CD4-positive, alpha-beta T cell treated with Interleukin-1 beta for 1 hour (primary cell): Measurements from ENCODE around the gene LIF.
A peak's percentile ranks its signal among the peaks of the same experiment; 100 is the strongest.

Experiments used
- DNase-seq, 2 donors: peaks; one replicate each; pipeline ENCODE4 v3.0.0-alpha.2; 2020 to 2022

Gene LIF

DNA sequence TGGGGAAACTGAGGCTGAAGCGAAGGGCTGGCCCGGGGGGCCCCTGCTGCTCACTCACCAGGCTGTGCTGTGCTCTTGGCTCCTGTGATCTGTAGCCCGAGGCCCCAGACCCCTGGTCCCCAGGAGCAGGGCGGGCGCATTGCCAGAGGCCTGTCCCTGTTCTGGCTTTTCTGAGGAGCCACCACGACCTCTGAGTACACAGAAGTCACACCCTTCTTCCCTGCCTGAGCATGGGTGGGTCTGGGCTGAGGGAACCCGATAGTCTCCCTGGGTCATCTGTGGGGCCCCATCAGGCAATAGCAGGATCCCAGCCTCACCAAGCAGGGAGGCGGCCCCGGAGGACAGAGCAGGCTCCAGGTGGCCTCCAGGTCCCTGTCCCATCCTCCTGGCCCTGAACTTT is 37.6 kb upstream of the LIF start:
- DNase-seq = no peak

DNA sequence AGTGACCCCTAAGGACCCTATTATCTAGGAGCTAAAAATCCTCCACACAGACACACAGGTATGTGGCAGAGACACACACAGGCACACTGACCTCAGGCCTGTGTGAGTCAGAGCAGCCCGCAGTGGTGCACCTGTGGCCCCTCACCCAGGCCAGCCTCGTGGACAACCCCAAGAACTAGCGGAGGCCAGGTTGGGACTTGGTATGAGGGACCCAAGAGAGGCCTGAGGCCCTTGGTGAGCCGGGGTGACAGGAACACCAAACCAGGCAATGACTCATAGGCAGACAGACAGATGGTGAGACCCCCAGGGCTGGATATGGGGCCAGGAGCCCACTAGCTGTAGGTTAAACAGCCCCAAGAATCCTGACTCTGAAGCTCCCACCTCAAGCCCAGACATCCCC is 36.8 kb upstream of the LIF start:
- no peak for DNase-seq

DNA sequence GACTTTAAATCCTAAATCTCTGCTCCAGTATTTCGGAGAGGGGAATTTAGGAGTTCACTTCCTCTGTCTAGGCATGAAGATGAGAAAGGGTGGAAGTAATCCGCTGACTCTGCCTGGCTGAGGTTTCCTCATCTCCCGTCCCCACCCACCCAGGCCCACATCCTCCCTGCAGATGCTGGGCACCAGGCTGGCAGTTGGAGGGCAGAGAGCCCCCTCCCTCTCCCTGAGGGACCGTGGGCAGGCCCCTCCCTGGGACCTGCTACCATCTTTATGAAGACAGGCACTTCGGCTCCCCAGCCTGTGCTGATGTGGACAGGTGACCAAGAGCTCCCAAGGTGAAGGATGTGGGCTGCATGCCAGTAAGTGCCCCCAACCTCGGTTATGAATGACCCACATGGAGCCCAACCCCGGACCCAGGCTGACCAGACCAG is 36.1 kb upstream of the LIF start:
- no peak for DNase-seq

DNA sequence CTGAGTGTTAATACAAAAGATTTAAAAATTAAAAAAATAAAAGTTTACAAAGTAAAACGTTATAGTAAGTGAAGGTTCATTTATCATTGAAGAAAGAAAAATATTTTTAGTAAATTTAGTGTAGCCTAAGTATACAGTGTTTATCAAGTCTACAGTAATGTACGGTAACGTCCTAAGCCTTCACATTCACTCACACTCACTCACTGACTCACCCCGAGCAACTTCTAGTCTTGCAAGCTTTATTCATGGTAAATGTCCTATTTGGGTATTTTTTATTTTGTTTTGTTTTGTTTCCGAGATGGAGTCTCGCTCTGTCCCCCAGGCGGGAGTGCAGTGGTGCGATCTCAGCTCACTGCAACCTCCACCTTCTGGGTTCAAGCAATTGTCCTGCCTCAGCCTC is 33.9 kb upstream of the LIF start:
- DNase-seq = no peak

DNA sequence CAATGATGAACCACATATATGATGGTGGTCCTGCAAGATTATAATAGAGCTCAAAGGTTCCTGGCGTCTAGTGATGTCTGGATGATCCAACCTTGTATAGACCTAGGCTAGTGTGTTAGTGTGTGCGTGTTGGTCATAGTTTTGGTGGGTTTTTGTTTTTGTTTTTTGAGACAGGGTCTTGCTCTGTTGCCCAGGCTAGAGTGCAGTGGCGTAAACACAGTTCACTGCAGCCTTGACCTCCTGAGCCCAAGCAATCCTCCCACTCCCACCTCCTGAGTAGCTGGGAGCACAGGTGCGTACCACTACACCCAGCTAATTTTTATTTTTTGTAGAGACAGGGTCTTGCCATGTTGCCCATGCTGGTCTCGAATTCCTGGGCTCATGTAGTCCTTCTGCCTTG is 33.4 kb upstream of the LIF start:
- no peak for DNase-seq

DNA sequence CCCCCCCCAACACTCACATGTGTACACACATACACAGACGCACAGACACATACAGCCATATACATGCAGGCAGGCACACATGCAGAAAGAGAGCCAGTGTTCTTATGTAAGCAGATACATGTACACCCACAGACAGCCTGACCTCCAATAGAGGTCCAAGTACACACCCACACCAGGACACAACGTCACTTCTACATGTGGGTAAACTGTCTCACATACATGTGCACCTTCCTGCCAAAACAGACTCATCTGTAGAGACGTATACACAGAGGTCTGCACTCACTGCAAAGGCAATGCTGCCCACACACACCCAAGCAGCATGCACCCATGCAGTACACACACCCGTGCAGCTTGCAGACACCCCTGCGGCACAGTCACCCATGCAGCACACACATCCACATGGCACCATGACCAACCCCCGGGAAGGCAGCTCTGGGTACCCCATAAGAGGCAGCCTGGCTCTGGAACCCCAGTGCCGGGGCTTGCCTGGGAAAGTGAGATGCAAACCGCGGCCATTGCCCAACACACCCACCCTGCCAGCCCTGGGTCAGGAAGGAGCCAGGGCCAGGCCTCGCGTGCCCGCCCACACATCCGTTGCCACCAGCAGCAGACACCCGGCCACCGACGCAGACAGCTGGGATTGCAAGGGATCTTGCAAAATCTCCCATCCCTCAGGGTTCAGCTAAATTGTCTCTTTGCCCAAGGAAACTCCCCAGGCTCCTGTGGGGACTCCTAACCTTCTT is 32.7 kb upstream of the LIF start:
- DNase-seq = peak in 1 of 2 donors; percentile 60

DNA sequence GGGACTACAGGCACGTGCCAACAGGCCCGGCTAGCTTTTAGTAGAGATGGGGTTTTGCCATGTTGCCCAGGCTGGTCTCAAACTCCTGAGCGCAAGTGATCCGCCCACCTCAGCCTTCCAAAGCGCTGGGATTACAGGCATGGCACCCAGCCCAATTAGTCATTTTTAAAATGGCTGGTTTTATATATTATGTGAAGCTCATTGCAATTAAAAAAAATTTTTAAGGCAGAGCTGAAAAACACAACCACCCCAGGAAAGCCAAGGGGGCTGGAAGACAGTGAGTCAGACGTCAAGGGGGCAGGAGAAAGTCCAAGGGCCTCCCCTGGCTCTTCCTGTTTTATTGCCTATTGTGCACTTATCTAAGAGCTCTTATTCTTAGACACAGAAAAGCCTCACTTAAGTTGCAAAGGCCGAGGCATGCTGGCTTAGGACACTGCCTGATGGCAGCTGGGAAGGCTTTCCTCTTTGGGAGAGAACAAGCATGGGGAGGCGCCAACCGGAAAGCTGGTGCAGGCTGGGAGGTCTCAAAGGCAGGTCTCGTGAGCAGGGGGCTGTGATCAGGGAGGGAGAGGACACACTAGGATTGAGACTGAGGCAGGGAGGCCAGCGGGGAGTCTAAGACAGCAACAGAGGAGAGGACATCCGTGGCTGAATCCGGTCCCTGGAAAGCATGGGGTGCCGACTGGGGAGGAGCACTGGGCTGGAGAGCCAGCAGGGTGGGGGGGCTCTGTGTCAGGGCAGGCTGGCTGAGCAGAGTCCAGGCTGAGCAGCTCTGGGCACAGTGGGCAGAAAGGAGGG is 31.2 kb upstream of the LIF start:
- DNase-seq = peak in 1 of 2 donors; percentile 46

DNA sequence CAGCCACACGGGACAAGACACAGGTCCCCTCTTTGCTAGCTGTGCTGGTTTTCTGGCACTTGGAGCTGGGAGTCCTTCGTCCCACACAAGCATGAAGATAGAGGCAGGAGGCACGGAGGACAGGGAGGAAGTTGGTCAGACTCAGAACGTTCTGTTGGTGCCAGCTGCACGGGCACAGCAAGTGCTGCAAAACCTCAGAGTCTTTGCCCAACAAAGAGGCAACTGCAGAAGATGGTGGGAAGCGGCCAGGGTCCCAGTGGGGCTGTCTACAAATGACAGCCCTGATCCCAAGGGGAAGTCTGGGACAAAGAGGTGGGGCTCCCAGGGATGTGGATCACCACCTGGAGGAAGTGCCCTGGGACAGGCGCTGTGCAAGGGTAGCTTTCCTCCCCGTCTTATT is 29.5 kb upstream of the LIF start:
- no peak for DNase-seq

DNA sequence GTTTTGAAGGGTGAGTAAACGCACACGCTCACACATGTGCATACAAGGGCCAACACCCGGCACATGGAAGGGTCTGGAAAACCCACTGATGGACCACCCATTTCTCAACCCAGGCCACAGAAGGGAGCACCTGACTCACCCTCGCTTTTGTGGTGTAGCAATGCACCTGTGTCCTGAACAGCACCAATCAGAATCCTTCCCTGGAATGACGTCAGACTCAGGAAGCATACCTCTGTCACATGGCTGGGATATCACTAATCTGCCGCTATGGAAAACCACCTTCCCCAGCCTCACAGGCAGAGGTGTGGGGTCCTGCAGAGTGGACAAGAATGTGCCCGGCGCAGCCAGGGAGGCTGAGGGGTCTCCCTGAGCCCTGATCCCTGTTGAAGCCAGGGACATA is 29.1 kb upstream of the LIF start:
- peak; percentile 36 to 50 for DNase-seq

DNA sequence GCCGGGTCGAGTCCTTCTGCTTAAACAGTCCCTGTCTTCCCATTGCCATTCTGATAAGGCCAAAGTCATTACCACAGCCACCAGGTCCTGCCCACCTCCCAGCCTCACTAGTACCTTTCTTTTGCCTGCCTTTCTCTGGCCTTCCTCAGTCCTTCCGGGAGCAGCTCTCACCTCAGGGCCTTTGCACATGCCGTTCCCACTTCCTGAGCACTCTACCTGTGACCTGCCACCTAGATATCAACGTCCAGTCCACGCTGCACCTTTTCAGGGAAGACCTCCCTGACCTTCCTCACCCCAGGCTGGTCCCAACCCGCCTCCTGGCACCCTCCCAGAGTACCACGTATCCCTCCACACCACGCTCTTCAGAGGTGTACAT is 27.9 kb upstream of the LIF start:
- DNase-seq = no peak

DNA sequence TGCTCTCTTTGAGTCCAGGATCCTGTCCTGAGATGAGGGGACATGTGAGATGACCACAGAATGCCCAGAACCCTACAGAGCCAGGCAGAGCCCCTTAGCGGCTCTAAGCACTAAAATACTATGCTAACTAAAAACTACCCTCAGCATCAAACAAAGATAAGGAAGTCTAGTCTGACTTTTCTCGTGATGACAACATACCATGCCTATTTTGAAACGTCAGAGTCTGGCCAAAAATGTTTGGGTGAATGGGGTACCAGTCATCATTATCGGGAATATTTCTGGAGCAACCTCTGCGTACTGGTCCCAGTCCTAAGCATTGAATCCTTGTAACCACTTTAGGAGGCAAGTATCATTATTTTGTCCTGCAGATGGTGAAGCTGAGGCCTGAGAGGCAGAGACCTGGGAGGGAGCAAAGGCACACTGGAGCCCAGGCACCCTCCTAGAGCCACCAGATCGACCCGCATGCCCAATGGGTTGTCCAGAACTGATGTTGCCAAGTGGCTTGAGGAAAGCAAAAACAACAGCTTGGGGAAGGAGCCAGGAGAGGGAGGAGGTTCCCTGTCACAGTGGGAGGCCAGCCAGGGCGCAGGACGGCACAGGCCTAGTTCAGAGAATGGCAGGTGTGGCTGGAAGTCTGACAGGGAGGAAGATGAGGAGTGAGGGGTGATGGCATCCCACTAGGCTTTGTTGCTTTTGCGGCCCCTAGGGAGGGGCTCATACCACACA is 27.3 kb upstream of the LIF start:
- no peak for DNase-seq

DNA sequence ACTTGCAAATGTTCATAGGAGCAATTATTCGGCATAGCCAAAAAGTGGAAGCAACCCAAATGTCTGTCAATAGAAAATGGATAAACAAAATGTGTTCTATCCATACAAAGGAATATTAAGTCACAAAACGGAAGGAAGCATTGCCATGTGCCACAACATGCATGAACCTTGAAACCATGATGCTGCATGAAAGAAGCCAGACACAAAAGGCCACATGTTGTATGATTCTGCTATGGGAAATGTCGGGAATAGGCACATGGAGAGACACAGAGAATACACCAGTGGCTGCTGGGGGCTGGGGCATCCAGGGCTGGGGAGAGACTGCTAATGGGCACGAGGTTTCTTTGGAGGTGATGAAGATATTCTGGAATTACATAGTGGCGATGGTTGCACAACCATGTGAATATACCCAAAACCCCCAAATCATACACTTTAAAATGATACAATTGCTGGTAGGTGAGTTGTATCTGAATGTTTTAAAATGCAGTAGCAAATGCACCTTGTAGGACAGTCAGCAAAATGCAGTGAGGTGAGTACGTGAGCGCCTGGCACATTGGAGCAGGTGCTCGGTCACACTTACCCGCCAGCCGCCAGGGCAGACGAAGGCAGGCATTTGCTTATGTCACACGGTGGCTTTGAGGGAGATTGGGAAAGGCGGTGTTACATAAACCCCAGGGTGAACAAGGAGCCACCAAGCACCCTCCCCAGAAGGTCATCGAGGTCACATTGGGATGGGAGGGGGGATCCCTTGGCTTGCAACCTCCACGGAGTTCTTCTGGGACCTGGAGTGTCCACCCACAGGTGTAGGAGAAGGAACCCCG is 26.4 kb upstream of the LIF start:
- DNase-seq = peak in 1 of 2 donors; percentile 58

DNA sequence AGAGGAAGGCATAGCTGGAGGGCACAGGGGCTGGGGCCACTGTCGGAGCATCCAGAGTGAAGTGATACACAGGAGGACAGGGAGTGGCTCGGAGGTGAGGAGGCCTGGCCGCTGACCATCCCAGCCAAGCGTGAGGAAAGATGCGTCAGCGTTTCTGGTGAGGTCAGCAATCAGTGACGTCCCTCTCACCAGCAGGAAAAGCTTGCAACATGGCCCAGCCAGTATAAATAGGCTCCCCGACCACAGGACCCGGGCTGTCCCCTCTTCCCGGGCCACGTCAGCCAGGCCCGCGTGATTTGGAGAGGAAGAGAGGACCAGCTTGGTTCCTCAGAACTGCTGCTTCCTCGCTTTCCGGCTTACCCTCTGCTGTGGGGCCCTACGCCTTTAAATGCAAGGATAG is 24.3 kb upstream of the LIF start:
- peak; percentile 32 to 89 for DNase-seq

DNA sequence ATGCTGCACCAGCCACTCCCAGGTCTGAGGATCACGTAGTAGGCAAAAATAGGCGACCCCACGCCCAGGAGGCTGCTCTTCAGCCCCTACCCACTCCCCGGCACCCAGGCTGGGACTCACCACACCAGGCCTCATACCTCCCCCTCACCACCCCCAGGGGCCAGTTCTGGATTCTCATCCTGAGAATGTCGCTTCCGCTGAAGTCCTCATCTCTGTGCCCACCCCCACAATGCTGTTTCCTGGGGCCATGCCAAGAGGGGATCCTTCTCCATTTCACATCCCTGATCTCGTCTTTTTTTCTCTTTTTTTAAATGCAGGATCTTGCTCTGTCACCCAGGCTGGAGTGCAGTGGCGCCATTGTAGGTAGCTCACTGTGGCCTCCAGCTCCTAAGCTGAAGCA is 21.8 kb upstream of the LIF start:
- DNase-seq = no peak

DNA sequence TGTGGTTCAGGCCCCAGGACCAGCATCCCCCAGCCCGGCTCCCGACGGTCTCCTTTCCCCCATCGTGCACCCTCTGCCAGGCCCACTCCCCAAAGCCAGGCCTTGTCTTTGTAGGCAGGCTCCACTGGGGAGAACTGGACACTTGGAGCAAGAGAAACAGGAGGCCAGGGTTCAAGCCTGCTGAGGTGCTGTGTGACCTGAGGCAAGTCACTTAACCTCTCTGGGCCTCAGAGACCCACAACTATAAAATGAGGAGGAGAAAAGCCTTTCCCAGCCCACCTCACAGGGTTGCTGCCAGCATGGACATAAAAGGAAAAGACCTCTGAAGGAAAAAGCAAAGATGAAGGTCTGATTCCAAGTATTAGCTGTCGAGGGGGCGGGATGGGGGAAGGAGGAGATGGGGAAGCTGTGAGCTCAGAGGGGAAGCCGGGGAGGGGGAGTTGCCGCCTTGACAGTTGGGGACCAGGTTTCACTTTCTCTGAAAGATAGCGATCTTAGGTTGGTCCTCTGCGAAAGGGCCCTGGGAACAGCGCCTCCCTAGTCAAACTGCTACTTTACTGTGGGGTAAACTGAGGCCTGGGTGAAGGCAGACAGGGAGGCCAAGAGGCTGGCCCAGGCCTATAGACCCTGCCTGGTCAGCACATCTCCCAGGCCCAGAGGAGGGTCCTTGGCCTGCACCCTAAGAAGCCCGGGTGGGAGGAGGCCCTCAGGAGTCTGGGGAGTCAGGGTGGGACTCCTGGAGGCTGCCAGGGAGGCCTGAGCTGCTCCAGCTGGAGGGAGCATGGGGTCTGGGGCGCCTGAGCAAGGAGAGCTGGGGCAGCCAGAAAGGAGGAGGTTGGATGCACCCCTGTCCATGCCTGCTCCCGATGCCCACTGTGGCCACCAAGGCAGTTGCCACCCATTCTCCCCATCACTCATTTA is 21.1 kb upstream of the LIF start:
- peak; percentile 61 to 63 for DNase-seq

DNA sequence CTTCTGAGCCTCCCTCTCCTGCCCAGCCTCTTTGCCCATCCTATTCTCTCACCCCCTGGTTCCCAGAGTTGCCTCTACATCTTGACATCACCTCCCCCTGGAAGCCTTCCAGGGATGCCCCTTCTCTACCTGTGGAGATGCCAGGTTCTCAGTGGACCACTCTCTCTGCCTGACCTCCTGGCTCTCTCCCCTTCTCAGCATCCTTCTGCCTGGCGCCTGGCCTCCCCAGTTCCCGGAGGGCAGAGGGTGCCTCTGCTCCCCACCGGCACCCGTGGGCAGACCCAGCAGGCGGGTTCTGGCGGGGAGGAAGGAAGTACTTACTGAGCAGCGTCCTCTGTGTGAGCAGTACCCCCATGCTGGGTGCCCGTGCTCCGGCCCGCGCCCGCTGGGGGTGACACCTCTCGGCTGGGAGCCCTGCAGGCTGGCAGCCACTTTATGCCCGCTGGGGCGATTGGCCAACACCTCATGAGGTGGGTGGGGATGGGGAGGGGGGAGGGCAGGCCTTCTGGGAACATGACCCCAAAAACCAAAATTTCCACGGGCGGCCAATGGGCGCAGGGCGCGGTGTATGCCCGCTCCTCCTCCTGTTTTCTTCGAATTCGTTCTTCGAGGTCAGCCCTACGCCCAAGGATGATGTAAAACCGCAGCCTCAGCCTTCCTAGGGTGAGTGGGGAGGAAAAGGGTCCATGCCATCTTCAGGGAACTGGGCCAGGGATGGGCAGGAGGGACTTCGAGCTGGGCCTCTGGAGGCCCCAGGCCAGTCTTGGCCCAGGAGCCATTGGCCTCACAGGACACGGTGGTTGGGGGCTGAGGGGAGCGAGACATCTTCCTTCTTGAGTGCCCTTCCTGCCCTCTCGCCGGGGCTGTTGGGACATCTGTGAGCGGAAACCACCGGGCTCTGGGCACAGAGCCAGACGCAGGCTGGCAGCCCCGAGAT is 20.2 kb upstream of the LIF start, which contains the start of gene OSM:
Gene OSM (minus strand): TSS at position 407 of the 937 bp plus-strand sequence. CDS start 52 bp downstream, at position 355.
- peak; percentile 81 to 83 for DNase-seq

DNA sequence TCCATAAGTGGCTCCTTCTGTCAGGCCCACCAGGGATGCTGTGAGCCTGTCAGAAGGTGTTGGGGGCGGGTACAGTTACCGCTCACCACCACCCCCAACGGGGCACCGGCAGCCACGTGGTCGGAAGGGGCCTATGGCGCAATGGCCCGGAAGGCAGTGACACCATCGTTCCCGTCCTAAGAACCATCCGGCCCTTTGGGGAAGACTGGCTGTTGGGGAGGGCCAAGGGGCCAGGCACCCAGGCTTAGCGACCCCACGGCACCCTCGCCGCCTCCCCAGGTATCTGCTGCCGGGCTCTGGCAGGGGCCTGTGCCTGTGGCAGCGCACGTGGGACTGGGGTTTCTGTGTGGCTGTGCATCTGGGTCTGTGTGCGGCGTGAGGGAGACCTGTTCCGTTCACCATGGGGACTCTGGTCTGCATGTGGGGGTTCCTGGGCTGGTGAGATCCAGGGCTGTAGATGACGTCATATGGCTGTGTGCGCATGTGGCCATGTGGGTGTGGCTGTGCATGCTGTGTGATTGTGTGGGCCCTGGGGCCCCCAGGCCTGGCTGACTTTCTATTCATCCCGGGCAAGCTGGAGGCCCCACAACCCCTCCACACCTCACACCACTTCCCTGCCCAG is 19.4 kb upstream of the LIF start:
- peak; percentile 86 to 91 for DNase-seq

DNA sequence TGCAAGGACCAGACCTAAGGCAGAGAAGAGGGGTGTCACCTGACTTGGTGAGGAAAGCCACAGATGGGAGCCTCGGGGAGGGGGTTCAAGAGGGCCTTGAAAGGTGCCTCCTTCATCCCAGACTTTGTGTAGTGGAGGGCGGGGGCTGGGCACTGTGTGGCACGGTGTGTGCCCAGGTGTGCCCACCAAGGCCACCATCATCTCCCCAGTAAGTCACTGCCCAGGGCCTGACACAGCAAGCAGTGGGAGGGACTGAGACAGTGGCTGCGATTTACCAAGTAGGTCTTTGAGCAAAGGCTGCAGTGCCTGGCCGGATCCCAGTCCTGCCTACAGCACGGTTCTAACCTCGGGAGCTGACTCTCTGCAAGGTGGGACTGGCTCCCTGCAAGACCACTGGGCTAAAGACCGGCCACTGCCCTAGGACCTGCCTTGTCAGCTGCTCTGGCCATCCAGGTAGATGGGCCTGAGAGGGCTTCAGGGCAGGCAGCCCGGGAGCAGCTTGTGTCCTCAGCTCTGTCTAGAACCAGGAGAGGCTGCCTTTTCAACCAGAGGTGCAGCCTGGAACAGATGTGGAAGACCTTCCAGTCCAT is 18.7 kb upstream of the LIF start:
- no peak for DNase-seq

DNA sequence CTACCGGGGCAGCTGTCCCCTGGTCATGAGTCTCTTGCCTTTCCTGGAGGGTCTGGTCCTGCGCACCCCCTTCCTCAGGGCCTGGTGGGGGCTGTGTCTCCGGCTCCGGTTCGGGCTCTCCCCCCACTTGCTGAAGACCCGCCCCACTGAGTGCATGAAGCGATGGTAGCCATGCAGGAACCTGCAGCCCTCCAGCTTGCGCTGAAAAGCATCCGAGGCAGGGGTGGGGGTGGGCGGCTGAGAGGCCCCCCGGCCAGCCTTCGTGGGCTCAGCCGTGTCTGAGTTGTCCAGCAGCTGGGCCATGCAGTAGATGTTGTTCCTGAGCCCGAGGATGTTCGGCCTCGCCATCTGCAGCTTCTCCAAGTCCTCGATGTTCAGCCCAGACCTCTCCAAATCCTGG is 17.3 kb upstream of the LIF start:
- no peak for DNase-seq
